Esophagus muscularis mucosa (tissue), 4 donors: Measurements from ENCODE around the gene NARF.
A peak's percentile ranks its signal among the peaks of the same experiment; 100 is the strongest.

Experiments
- EP300 ChIP-seq: sonication (generic); formaldehyde crosslinking; IDR thresholded peaks from one replicate; pipeline ENCODE4 v1.6.1; 2017; ENCODE audit warnings: antibody characterized with exemption
- POLR2A ChIP-seq: fragments of 450-650 bp; IDR thresholded peaks from one replicate; pipeline ENCODE4 v1.6.1; 2017; ENCODE audit warnings: antibody characterized with exemption, moderate library complexity, mild to moderate bottlenecking, low read depth
- POLR2AphosphoS5 ChIP-seq, 2 donors: sonication (generic); formaldehyde crosslinking; IDR thresholded peaks; one replicate each; pipeline ENCODE4 v1.6.1; 2017; ENCODE audit warnings: antibody characterized with exemption in 2 of 2
- TF ChIP-seq, protein P1 (sequence below), 3 experiments: fragments of 200-600 bp in 2 of 3; fragments of 450-650 bp in 1 of 3; sonication (generic) in 2 of 3; IDR thresholded peaks; one replicate each; pipeline ENCODE4 v1.5.1; 2017 to 2019; ENCODE audit warnings: antibody characterized with exemption in 3 of 3, mild to moderate bottlenecking in 2 of 3, moderate library complexity in 1 of 3

DNA sequence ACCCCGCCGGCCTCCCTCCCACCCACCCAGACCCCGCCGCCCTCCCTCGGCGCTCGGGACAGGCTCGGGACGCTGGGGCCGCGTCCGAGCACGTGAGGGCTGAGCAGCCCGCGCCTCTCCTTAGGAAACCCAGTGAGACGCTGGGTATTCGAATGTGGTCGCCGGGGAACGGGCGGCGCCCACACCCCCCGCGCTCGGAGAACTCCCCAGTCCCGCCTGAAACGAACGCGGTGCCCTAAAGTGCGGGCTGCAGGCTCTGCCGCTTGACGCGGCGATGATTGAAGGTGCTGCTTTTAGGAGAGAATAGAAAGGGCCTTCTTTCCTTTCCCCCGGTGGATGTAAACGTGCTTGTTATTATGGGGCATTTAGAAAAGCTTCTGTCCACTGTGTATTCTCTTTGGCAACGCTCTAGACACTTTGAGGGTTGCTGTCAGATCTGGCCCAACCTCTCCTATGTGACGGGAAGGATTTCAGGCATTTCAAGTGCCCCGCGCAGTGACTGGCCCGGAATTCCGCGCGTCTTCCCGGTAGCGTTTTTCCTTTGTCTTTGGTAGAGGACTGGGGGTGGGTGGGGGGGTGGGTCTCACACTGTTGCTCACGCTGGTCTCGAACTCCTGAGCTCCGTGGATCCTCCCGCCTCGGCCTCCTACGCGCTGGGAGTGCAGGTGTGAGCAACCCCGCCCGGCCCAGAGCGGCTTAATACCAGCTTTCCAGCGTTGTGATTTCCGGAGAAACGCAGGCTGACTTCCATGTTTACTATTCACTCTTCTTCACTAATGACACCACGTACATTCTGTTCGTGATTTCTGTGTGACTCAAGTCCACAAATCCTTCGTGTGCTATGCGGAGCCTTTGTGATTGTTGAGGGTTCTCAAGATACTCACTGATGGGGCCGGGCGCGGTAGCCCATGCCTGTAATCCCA, 39.2 kb downstream of the NARF start:
- TF ChIP-seq, protein P1, sequence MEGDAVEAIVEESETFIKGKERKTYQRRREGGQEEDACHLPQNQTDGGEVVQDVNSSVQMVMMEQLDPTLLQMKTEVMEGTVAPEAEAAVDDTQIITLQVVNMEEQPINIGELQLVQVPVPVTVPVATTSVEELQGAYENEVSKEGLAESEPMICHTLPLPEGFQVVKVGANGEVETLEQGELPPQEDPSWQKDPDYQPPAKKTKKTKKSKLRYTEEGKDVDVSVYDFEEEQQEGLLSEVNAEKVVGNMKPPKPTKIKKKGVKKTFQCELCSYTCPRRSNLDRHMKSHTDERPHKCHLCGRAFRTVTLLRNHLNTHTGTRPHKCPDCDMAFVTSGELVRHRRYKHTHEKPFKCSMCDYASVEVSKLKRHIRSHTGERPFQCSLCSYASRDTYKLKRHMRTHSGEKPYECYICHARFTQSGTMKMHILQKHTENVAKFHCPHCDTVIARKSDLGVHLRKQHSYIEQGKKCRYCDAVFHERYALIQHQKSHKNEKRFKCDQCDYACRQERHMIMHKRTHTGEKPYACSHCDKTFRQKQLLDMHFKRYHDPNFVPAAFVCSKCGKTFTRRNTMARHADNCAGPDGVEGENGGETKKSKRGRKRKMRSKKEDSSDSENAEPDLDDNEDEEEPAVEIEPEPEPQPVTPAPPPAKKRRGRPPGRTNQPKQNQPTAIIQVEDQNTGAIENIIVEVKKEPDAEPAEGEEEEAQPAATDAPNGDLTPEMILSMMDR (IDR thresholded peaks at IDR 0.05) = peak in 1 of 3 experiments; percentile 6
- TF ChIP-seq POLR2AphosphoS5 (IDR thresholded peaks at IDR 0.05) (peak in 1 of 2 donors; percentile 39), EP300 (no peak), POLR2A (no peak)
